NCI-H748 (cell line): ENCODE measurements around the gene RTP1.
"Not testable (repeated sequence)": the region's sequence is repeated elsewhere in the genome, so short reads cannot be mapped to it uniquely, and the experiment has no call there.

Experiments used
- DNase-seq: peaks from one replicate; lab custom pipeline; 2025; ENCODE audit not compliant: unreplicated experiment; lab: John Stamatoyannopoulos, UW

RTP1 gene, protein sequence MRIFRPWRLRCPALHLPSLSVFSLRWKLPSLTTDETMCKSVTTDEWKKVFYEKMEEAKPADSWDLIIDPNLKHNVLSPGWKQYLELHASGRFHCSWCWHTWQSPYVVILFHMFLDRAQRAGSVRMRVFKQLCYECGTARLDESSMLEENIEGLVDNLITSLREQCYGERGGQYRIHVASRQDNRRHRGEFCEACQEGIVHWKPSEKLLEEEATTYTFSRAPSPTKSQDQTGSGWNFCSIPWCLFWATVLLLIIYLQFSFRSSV

DNA sequence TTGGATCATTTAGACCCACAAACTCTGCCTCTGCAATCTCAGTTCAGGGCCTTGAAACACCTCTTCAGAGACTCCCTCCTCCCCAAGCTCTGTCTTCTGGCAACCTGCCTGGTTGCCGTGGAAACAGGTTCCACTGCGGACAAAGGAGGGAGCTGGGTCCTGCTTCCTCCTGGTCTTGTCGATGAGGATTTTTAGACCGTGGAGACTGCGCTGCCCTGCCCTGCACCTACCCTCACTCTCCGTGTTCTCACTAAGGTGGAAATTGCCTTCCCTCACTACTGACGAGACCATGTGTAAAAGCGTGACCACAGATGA lies at the start of gene RTP1:
TSS of gene RTP1 (plus strand) at position 152 of the 315 bp plus-strand sequence. CDS start at position 182, 30 bp downstream.
- peak; percentile 33 for DNase-seq

DNA sequence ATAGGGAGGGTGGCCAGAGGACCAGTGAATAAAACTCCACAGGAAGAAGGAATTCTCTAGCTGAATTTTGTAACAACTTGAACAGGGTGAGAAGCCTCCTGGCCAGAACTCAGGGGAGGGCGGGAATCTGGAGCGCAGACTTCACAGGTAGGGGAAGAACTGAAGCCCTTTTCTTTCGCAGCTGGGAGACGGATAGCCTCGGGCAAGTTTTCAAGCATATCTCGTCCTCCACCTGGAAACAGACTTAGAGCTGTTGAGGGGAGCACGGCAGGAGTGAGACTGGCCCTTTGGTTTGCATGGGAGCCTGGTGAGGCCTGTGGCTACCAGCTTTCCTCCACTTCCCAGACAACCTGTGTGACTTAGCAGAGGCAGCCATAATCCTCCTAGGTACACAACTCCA lies 47.1 kb upstream of the RTP1 start:
- DNase-seq = no peak

DNA sequence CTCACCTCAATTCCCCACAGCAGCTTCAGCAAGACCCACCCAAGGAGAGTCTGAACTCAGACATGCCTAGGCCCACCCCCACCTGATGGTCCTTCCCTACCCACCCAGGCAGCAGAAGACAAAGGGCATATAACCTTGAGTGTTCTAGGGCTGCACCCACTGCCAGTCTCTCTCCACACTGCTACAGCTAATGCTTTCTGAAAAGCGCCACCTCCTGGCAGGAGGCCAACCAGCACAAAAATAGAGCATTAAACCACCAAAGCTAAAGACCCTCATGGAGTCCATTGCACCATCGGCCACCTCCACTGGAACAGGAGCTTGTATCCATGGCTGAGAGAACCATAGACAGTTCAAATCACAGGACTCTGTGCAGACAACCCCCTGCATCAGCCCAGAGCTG lies 46.7 kb upstream of the RTP1 start:
- peak; percentile 1 for DNase-seq

DNA sequence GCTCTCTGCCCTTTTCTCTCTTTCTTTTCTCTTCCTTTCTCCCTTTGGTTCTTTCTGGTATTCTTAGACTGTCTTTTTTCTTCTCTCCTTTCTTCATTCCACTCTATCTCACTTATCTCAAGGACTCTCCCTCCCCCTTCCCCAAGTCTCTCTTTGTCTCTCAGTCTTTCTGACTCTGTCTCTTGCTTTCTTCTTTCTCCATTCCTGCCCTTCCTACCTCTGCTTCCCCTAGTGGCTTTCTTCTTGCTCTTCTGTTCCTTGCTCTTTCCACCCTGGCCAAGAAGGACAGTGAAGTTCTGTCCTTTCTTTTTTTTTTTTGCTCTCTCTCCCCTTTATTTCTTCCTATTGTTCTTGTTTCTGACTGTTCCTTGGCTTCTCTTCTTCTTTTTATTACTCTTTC lies 35.7 kb upstream of the RTP1 start:
- no peak for DNase-seq

DNA sequence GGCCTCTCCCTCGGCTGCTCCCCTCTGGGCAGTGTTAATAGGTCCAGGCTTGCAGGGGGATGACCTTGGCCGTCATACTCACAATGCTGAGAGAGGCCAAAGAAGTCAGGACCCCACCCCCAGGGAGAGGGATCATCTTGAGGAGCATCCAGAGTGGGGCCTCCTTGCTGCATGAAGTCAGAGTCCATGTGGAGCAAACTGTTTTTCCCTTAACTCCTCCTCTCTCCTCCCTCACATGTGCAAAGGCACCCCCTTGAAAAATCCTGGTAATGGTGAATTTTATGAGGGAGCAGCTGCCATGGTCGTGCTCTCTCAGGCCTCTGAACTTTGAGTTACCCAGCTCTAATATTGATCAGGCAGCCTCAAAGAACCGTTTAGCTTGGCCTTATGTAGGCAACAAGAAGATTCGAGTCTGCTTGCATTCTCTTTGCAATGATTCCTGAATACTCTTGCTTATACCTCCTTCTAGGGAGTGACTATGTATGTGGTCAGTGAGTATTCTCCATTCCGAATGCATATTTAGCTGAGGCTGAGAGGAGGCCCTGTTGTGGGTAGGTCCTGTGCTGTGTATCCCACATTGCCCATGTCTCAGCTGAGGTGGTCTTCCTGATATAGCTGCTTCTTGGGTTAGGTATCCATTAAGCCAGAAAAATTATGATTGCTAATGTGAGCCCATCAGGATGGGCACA lies 34.9 kb upstream of the RTP1 start:
- no peak for DNase-seq

DNA sequence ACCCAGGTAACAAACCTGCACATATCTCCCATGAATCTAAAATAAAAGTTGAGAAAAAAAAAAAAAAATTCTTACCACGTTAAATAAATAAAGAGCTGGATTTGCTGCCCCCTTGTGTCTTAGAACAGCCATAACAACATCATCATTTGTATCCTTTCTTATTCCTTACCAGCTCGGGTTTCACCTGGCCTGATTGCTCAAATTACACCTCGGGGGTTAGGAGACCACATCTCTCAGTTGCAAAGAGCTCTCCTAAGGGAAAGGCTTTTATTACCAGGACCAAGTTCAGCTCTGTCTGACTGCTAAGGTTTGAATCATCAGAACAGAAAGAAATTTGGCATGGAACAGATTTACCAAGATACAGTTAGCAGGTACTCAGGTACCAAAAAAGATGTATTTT lies 32.1 kb upstream of the RTP1 start:
- peak; percentile 48 for DNase-seq

DNA sequence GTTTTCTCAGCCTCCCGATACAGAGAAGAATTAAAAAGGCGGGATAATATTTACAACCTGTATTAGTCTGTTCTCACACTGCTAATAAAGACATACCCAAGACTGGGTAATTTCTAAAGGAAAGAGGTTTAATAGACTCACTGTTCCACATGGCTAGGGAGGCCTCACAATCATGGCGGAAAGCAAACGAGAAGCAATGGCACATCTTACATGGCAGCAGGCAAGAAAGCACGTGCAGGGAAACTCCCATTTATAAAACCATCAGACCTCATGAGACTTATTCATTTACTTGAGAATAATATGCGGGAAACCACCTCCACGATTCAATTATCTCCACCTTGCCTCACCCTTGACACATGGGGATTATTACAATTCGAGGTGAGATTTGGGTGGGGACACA lies 30.5 kb upstream of the RTP1 start:
- DNase-seq = no peak

DNA sequence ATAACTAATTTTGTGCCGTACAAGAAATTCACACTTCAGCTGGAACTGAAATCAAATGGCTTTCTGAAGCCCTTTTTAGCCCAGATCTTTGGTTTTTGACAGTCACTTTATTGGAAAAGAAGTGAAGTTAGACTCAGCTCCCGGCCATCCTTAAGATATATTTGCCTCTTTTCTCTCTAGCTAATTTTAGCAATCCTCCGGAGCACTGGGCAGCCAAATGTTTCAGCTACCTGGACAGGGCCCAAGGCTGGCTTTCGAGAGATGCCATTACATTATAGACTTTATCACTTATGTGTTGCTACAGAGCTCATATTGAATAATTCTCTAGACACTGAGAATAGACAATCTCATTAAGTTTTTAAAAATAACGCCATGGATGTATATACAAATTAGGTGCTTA lies 29.5 kb upstream of the RTP1 start:
- DNase-seq = no peak

DNA sequence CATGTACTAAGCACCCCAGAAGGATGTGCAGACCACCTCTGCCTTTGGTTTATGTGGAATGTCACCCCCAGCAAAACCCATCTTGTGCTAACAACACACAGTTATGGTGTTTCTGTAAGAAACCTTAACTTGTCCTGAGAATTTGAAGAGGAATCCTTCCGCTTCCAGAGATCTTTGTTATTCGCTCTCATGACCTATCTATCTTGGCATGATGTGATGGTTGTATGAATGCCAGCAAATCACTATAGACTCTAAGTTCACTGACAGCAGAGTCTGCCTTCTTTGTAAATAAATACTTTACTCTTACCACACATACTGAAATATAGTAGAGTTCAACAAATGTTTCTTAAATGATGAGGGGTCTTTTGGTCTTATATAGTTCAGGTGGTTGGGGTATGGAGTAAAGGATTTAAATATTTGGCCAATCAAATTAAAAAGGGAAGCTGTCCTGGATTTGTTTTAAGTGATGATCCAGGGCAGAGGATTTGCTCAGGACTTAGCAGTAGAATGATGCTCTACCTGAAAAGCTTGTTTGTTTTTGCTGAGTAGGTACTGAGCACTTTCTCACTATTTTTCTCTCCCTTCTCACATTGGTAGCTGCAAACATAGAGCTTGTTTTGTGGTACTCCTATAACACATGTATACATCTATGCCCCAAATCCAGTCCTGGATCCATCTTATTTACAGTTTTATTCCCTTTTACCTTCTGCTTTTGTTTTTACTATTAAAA lies 27.9 kb upstream of the RTP1 start:
- DNase-seq = no peak

DNA sequence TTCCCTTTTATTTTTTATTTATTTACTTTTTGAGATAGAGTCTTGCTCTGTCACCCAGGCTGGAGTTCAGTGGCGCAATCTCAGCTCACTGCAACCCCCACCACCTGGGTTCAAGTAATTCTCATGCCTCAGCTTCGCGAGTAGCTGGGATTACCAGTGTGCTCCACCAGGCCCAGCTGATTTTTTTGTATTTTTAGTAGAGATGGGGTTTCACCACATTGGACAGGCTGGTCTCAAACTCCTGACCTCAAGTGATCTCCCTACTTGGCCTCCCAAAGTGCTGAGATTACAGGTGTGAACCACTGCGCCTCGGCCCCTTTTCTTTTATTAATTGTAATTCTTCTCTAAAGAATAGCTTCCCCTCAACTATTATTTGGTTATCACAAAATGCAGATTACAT lies 26.4 kb upstream of the RTP1 start:
- not testable (repeated sequence) for DNase-seq

DNA sequence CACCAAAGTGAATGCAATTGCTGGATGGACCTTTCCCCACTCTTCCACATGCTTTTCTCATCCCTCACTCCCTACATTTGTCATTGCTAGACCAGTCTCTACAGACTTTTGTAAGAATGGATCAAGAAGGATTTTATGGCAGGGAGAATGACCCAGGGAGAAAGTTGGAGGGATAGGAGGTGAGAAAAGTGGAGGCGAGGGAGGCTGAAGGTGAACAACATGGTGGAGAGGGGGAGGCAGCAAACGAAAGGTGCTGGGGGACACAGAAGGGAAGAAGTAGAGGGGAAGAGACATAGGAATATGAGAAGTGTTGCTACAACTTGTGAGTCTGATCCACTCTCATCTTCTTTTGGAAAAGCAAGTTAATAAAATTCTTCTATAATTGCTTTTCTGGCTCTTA lies 24.4 kb upstream of the RTP1 start:
- DNase-seq = no peak

DNA sequence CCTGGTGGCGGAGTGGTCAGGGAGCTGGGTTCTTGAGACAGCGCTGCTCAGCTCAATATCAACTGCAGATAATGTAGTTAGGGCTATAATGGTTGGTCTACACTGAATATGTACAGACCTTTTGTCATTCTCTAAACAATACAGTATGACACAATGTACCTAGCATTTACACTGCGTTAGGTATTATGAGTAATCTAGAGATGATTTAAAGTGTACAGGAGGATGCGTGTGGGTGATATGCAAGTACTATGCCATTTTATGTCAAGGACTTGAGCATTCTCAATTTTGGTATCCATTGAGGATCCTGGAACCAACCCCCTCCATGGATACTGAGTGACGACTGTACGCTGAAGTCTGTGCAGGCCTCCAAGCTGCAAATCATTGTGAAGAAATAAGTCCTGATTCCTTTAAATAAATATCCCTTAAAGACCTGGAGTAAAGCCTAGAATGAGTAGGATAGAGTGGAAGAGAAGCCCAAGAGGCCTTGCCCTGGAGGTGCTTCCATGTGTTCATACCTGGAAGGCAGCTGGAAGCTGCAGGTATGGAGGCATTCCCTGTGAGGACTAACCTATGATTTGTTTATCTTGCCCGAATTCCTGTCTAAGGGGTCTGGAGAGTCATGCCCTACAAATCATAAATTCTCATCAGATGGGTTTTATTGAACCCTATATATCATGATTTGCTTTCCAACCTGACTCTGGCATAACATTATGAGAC lies 15.7 kb upstream of the RTP1 start:
- DNase-seq = no peak

DNA sequence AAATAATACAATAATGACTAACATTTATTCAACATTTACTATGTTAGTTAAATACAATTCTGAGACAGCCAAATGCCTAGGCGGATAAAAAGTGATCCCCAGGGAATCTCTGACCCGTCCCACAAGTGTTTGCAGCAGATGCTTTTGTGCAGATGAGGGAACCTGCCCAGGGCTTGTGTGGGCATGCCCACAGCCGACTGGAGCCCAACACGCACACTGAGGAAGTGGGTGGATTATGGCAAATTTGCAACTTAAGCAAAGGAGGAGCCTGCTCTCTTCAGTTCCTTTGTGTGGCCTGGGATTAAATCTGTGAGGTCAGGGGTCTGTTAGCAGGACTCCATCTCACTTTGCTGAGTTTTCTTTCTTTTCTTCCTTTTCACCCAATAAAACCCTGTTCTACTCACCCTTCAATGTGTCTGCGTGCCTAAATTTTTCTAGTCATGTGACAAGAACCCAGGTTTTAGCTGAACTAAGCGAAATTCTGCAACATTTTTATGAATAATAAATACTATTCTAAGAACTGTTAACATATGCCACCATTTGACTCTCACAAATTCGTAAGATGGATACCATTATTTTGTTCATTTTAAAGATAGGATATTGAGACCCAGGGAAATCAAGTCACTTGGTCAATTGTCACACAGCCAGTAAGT lies 13.9 kb upstream of the RTP1 start:
- no peak for DNase-seq

DNA sequence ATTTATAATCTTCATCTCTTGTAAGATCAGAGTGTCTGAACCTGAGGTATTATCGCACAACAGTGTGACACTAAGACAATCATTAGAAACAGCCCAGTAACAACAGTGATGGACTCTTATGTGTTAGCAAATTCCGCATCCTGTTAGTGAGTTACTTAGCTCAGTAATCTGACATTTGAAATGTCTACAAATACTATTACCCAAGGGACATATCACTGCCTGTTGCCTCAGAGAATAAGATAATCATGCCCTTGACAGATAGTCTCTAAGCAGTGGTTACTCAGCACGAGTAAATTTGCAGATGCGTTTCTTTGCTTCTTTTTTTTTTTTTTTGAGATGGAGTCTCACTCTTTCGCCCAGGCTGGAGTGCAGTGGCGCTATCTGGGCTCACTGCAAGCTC lies 13.4 kb upstream of the RTP1 start:
- DNase-seq = no peak

DNA sequence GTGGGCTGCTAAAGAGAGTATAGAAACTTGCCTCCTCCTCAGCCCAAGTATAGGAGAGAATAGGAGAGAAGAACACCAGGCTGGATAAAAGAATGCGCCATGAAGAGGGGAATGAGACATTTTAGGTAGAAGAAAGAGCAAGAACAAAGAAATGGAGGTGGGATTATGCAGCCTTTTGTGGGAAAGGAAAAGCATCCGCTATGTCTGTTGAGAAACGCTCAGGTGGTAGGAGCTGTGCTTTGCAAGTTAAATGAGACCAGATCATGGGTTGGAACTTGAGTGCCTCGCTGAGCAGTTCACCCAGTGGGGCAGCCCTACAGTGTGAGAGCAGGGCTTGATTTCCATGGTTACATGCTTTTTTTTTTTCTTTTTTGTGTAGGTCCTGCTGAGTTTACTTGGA lies 11.5 kb upstream of the RTP1 start:
- no peak for DNase-seq

DNA sequence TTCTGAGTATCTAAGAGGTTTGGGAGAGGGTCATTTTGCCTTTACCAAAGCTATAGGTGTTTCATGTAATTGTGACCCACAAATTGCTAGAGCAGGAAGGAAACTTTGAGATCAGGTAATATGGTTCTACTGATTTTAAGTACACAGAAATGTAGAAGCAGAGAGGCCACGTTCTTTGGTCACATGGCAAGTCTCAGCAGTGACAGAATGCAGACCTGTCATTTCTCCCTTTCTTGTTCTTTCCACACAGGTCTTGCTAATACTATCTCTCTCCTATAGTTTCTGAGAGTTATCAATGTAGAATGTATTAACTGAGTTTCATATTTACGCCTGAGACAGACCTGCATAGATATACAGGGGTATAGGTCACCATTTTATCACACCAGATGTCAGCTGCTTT lies 10.9 kb upstream of the RTP1 start:
- no peak for DNase-seq

DNA sequence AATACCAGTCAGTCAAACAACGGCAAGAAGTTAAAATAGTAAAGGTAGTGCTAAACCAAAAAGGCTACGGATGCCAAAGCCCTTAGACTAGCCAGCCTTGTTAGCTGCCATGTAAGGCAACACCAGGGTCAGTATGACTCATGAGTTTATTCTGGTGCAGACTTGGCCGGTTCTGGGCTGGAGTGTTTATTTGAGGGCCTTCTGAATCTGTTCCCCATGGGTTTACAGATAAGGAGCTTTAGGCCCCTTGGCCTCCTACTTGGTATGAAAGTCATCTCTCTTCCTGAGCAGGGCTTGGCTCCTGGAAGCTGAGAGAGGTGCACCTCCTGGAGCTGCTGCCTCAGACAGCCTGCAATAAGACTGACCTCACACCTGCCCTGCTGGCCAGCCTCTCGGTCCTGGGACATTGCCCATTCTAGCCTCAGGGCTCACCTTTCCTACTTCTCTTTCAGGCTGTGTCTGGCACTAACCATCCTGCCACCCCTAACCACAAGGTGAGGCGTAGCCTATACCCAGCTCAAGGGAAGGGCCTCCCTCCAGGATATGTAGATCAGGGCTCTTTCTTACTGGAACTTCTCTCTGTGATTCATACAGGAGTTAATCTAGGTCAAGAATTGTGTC lies 10.4 kb upstream of the RTP1 start:
- no peak for DNase-seq

DNA sequence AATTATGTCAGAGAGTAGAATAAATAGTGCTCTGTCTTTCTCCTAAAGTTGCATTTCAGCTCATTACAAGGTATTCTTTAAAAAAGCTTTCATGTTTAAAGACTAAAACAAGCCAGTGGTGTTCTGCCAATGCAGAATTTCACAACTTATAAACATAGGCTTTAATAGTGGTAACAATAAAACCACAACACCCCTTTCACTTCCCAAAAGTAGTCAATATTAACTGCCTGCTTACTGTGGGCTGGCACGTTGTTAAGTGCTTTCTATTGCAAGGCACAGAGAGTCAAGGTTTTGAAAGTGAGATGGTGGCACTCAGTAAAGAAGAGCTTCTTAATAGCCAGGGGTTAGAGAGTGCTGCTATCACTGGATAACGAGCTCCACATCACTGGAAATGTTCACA lies 8.4 kb upstream of the RTP1 start:
- no peak for DNase-seq

DNA sequence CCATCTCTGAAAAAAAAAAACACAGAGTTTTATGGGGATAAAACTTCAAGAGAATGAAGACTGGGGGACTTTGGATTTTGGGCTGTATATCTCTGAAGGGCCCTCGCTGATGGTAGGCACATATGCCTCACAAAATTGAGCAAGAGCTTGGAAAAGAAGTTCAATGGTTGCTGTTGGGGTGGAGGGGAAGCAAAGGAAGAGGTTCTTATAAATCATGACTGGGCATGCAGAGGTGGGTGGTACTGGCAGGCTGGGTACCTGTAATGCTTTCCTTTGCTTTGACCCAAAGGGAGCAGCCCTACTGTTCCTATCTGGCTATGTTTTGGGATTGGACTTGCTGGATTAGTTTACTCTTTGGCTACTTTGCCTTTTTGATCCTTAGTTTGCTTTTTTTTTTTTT lies 6.0 kb upstream of the RTP1 start:
- no peak for DNase-seq

DNA sequence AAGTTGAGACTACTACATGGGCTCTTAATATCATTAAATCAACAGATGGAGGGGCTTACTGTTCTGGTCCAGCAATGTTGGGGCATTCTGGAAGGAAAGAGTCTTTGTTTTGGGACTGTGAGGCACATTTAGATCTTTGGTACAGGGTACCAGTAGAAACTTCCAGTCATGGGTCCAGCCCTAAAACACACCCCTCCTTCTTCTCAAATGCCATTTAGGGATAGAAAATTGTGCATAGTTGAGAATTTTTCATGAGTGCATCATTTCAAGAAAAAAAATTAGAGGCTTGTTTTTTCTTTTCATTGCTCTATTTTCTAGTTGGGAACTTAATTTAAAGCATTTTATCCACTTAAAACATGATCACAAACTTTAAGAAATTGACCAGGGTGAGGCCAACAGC lies 4.1 kb upstream of the RTP1 start:
- DNase-seq = no peak
